GM23338 (cell line): Measurements from ENCODE around the gene MR1.

Experiments
- CREB1 ChIP-seq: fragments of 250-450 bp; sonication (Bioruptor Pico); IDR thresholded peaks from 2 replicates; pipeline ENCODE4 v1.5.0; 2020; ENCODE audit warnings: low read depth, mild to moderate bottlenecking, moderate library complexity
- EZH2 ChIP-seq: fragments of 200-600 bp; sonication (generic); IDR thresholded peaks from one replicate; pipeline ENCODE4 v1.8.0; 2017; ENCODE audit warnings: antibody characterized with exemption, mild to moderate bottlenecking, low read depth; ENCODE audit not compliant: unreplicated experiment
- EZH2phosphoT487 ChIP-seq: fragments of 200-600 bp; sonication (generic); IDR thresholded peaks from one replicate; pipeline ENCODE4 v1.8.1; 2018; ENCODE audit warnings: antibody characterized with exemption; ENCODE audit not compliant: unreplicated experiment
- JUNB ChIP-seq: IDR thresholded peaks from one replicate; pipeline ENCODE4 v1.6.1; 2016; ENCODE audit warnings: antibody characterized with exemption; ENCODE audit not compliant: unreplicated experiment
- POLR2AphosphoS5 ChIP-seq: IDR thresholded peaks from 2 replicates; pipeline ENCODE4 v1.6.1; 2016; ENCODE audit warnings: antibody characterized with exemption, low read depth
- ZNF114 ChIP-seq: fragments of 250-450 bp; sonication (Bioruptor Pico); IDR thresholded peaks from 2 replicates; pipeline ENCODE4 v1.5.0; 2020; ENCODE audit warnings: mild to moderate bottlenecking, moderate library complexity
- ZNF331 ChIP-seq: fragments of 250-450 bp; sonication (Bioruptor Pico); IDR thresholded peaks from 2 replicates; pipeline ENCODE4 v1.5.0; 2020; ENCODE audit warnings: low read depth, mild to moderate bottlenecking, moderate library complexity
- TF ChIP-seq, protein P1 (sequence below): IDR thresholded peaks from one replicate; pipeline ENCODE4 v1.6.1; 2018; ENCODE audit warnings: antibody characterized with exemption; ENCODE audit not compliant: unreplicated experiment
- TF ChIP-seq, protein P2 (sequence below), 2 experiments: fragments of 200-600 bp in 1 of 2; sonication (generic) in 1 of 2; conservative IDR thresholded peaks; 2 replicates each; pipeline versions ENCODE4 v1.5.1 to v1.6.1; 2016 to 2017; ENCODE audit warnings: antibody characterized with exemption in 2 of 2, low read depth in 2 of 2, mild to moderate bottlenecking in 2 of 2, moderate library complexity in 1 of 2
- TF ChIP-seq, protein P3 (sequence below): IDR thresholded peaks from 2 replicates; pipeline ENCODE4 v1.6.1; 2016; ENCODE audit warnings: antibody characterized with exemption

DNA sequence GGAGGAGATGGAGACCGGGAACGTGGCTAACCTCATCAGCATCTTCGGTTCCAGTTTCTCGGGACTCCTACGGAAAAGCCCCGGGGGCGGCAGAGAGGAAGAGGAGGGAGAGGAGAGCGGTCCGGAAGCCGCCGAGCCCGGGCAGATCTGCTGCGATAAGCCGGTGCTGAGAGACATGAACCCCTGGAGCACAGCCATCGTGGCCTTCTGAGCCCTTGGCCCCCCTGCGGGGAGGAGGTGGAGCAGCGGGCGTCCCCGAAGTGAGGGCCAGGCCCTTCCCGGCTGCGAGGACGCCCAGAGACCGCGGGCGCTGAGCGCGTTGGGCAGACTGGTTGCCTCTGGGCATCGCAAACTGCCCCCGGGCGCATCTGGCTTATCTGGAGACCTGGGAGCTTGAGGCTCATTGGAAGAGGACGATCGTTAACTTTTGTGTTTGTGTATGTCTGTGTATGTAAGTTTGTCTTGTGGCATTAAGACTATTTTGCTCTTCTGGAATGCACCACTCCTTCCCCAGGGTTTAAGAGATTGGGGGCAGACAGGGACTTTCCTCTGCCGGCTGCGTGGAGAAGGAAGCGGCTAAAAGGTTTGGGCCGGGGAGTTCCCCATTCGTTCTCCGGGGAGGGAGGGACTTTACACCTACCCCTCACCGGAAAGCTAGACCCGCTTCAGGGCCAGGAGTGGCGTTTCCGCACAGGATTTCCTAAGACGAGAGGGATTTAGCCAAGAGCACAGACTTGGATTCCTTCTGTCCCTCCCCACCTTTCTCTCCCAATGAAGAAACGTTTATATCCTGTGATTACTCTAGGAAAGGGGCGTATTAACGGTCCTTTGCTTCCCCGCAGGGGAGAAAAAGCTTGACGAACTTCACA lies 56.1 kb downstream of the MR1 start:
- TF ChIP-seq, protein P1, sequence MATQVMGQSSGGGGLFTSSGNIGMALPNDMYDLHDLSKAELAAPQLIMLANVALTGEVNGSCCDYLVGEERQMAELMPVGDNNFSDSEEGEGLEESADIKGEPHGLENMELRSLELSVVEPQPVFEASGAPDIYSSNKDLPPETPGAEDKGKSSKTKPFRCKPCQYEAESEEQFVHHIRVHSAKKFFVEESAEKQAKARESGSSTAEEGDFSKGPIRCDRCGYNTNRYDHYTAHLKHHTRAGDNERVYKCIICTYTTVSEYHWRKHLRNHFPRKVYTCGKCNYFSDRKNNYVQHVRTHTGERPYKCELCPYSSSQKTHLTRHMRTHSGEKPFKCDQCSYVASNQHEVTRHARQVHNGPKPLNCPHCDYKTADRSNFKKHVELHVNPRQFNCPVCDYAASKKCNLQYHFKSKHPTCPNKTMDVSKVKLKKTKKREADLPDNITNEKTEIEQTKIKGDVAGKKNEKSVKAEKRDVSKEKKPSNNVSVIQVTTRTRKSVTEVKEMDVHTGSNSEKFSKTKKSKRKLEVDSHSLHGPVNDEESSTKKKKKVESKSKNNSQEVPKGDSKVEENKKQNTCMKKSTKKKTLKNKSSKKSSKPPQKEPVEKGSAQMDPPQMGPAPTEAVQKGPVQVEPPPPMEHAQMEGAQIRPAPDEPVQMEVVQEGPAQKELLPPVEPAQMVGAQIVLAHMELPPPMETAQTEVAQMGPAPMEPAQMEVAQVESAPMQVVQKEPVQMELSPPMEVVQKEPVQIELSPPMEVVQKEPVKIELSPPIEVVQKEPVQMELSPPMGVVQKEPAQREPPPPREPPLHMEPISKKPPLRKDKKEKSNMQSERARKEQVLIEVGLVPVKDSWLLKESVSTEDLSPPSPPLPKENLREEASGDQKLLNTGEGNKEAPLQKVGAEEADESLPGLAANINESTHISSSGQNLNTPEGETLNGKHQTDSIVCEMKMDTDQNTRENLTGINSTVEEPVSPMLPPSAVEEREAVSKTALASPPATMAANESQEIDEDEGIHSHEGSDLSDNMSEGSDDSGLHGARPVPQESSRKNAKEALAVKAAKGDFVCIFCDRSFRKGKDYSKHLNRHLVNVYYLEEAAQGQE = no peak
- TF ChIP-seq POLR2AphosphoS5 (no peak), JUNB (no peak), EZH2 (no peak), CREB1 (no peak), EZH2phosphoT487 (no peak), ZNF114 (CRISPR knock-in tag) (no peak), ZNF331 (no peak)
- TF ChIP-seq, protein P2, sequence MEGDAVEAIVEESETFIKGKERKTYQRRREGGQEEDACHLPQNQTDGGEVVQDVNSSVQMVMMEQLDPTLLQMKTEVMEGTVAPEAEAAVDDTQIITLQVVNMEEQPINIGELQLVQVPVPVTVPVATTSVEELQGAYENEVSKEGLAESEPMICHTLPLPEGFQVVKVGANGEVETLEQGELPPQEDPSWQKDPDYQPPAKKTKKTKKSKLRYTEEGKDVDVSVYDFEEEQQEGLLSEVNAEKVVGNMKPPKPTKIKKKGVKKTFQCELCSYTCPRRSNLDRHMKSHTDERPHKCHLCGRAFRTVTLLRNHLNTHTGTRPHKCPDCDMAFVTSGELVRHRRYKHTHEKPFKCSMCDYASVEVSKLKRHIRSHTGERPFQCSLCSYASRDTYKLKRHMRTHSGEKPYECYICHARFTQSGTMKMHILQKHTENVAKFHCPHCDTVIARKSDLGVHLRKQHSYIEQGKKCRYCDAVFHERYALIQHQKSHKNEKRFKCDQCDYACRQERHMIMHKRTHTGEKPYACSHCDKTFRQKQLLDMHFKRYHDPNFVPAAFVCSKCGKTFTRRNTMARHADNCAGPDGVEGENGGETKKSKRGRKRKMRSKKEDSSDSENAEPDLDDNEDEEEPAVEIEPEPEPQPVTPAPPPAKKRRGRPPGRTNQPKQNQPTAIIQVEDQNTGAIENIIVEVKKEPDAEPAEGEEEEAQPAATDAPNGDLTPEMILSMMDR (conservative IDR thresholded peaks at IDR 0.05; ENCODE audit: low read depth in 2 of 2) = no peak
- TF ChIP-seq, protein P3, sequence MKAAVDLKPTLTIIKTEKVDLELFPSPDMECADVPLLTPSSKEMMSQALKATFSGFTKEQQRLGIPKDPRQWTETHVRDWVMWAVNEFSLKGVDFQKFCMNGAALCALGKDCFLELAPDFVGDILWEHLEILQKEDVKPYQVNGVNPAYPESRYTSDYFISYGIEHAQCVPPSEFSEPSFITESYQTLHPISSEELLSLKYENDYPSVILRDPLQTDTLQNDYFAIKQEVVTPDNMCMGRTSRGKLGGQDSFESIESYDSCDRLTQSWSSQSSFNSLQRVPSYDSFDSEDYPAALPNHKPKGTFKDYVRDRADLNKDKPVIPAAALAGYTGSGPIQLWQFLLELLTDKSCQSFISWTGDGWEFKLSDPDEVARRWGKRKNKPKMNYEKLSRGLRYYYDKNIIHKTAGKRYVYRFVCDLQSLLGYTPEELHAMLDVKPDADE = no peak
